ENCODE measurements around the gene N4BP2. TPM values are rescaled to one million over a fixed set of nuclear protein-coding genes. Genes with fewer than 3 reads are reported as not detected.
"Not testable (repeated sequence)": the region's sequence is repeated elsewhere in the genome, so short reads cannot be mapped to it uniquely, and the experiment has no call there.

The N4BP2 gene
- total RNA-seq (10 to 100 TPM in 6 of 7 donors, 1 to 10 TPM in 1; 7.7 to 18.7 (median 15.1) TPM), polyA plus RNA-seq (1 to 10 TPM; 1.3 to 1.6 (median 1.5) TPM)
- long read RNA-seq, donor 1: 0 reads
- long read RNA-seq, donor 2: 0 reads

- peak; percentile 96 for DNase-seq
- Histone ChIP-seq H3K27me3 (replicated peaks in 1 of 7) (no peaks in the 10 kb centered on the region), H3K4me3 (peak within 1 kb of the TSS; percentile 69 to 94 (median 78)), H3K4me1 (peaks cover 14 to 44% (median 29%) of the 10 kb centered on the region in 6 donors), H3K9me3 (no peaks in the 10 kb centered on the region), H3K36me3 (peaks cover 0 to 8% (median 0%) of the 10 kb centered on the region in 6 donors), H3K27ac (peak within 1 kb of the TSS; percentile 97 to 100 (median 99))
- intact Hi-C loops (cut with DNase I; ENCODE audit: low total_unique reads): loop anchor here (10.0 kb wide), 1 partner anchor 258 kb away; no protein-coding TSS in a partner anchor
- 0% methylated on average over 12 to 99 of the region's 99 CpGs for WGBS, 5 donors
- peak; percentile 91 to 94 (median 92) for TF ChIP-seq POLR2AphosphoS5 (IDR thresholded peaks at IDR 0.05)
- peak in 9 of 11 experiments; percentile 42 to 90 (median 85) for TF ChIP-seq CTCF (IDR thresholded peaks at IDR 0.05 in 8 of 11, conservative IDR thresholded peaks at IDR 0.05 in 3 of 11)
- TF ChIP-seq POLR2A (IDR thresholded peaks at IDR 0.05): peak; percentile 47 to 88 (median 73)
Measured at GRCh38 chr4:40056716-40057585, at the start of gene N4BP2. N4BP2 (plus strand) TSS chr4:40056850; CDS start chr4:40097341, 40,491 bp downstream.

GRCh38 chr4:40016007-40016406 is 40.6 kb upstream of the N4BP2 start:
- 87 to 97% (median 92%) methylated on average over 2 of the region's 2 CpGs for WGBS, 5 donors
- H3K27ac ChIP-seq: no peak overlapping the region
- H3K27me3 ChIP-seq (replicated peaks in 1 of 7): no peaks in the 10 kb centered on the region
- no peaks in the 10 kb centered on the region for H3K9me3 ChIP-seq
- H3K4me1 ChIP-seq: no peaks in the 10 kb centered on the region
- intact Hi-C loops (cut with DNase I; ENCODE audit: low total_unique reads): no loop called here
- H3K4me3 ChIP-seq: no peak overlapping the region
- no peaks in the 10 kb centered on the region for H3K36me3 ChIP-seq
- peak; percentile 3 for DNase-seq
- TF ChIP-seq CTCF (IDR thresholded peaks at IDR 0.05 in 8 of 11, conservative IDR thresholded peaks at IDR 0.05 in 3 of 11) (no peak), POLR2A (IDR thresholded peaks at IDR 0.05) (no peak), POLR2AphosphoS5 (IDR thresholded peaks at IDR 0.05) (no peak)

- intact Hi-C loops (cut with DNase I; ENCODE audit: low total_unique reads): no loop called here
- Histone ChIP-seq H3K27ac (no peak overlapping the region), H3K9me3 (no peaks in the 10 kb centered on the region), H3K27me3 (replicated peaks in 1 of 7) (no peaks in the 10 kb centered on the region), H3K4me1 (no peaks in the 10 kb centered on the region), H3K4me3 (no peak overlapping the region), H3K36me3 (no peaks in the 10 kb centered on the region)
- DNase-seq: peak; percentile 36
- no peak for TF ChIP-seq POLR2AphosphoS5 (IDR thresholded peaks at IDR 0.05)
- no peak for TF ChIP-seq POLR2A (IDR thresholded peaks at IDR 0.05)
- no peak for TF ChIP-seq CTCF (IDR thresholded peaks at IDR 0.05 in 8 of 11, conservative IDR thresholded peaks at IDR 0.05 in 3 of 11)
- 85 to 94% (median 92%) methylated on average over 15 of the region's 15 CpGs for WGBS, 5 donors
Measured at GRCh38 chr4:40020221-40020620, 36.4 kb upstream of the N4BP2 start.

- intact Hi-C loops (cut with DNase I; ENCODE audit: low total_unique reads); DNase-seq; H3K4me1 ChIP-seq; H3K36me3 ChIP-seq; H3K4me3 ChIP-seq; H3K27ac ChIP-seq; H3K27me3 ChIP-seq (replicated peaks in 1 of 7); H3K9me3 ChIP-seq: not testable (repeated sequence)
- 85 to 97% (median 89%) methylated on average over 6 to 7 of the region's 7 CpGs for WGBS, 5 donors
Measured at GRCh38 chr4:40021116-40021515, 35.5 kb upstream of the N4BP2 start.

GRCh38 chr4:40024049-40024448 is 32.6 kb upstream of the N4BP2 start:
- intact Hi-C loops (cut with DNase I; ENCODE audit: low total_unique reads); H3K27ac ChIP-seq; H3K36me3 ChIP-seq; H3K4me1 ChIP-seq; H3K4me3 ChIP-seq; H3K27me3 ChIP-seq (replicated peaks in 1 of 7); H3K9me3 ChIP-seq: not testable (repeated sequence)
- WGBS, 5 donors: 85 to 96% (median 88%) methylated on average over 7 of the region's 7 CpGs; no CpG with 5 or more reads in 2 of the 5 donors
- DNase-seq: peak; percentile 14
